Colonic mucosa (tissue), 4 donors: ENCODE data around the gene DIPK1B. TPM values are rescaled to one million over a fixed set of nuclear protein-coding genes. Genes with fewer than 3 reads are reported as not detected.

Source experiments
- DNase-seq: peaks from one replicate; pipeline ENCODE4 v3.0.0-alpha.2; 2020
- H3K27ac ChIP-seq: fragments of 200-600 bp; one replicate; pipeline ENCODE4 v1.8.0; 2021
- H3K27me3 ChIP-seq: fragments of 200-600 bp; one replicate; pipeline ENCODE4 v1.8.0; 2021
- H3K36me3 ChIP-seq: fragments of 200-600 bp; one replicate; pipeline ENCODE4 v1.8.0; 2021
- H3K4me1 ChIP-seq: fragments of 200-600 bp; one replicate; pipeline ENCODE4 v1.8.0; 2021; ENCODE audit warnings: mild to moderate bottlenecking
- H3K4me3 ChIP-seq: fragments of 200-600 bp; one replicate; pipeline ENCODE4 v1.8.0; 2021
- H3K9ac ChIP-seq, 2 donors: one replicate each; pipeline ENCODE4 v1.7.0; 2013; ENCODE audit warnings: control low read depth in 2 of 2, low read depth in 2 of 2, low read length in 2 of 2
- H3K9me3 ChIP-seq: fragments of 200-600 bp; one replicate; pipeline ENCODE4 v1.8.0; 2021
- intact Hi-C: fragments of 100-400 bp; cut with DNase I; formaldehyde crosslinking; loops from one replicate; pipeline ENCODE4 v1.14.1; 2022
- total RNA-seq, 2 donors: library from RNA; stranded (reverse); fragmentation: NEBNext Ultra II Directional in 1 of 2; extraction: Animal tissue kit (Norgen Biotek cat#: 25700) in 1 of 2; gene quantifications; one replicate each; pipeline ENCODE4 v1.2.1, GENCODE V29; 2021
- TF ChIP-seq, protein P1 (sequence below): fragments of 200-600 bp; IDR thresholded peaks from one replicate; pipeline ENCODE4 v1.8.0; 2022; ENCODE audit warnings: antibody characterized with exemption, mild to moderate bottlenecking
- donor health status: healthy.
- donor health status: DM: no; HTN: no; CAD: no.
- donor health status: DM: no; HTN: no; CAD: no.

DIPK1B gene
- total RNA-seq, 2 donors from 2014 or later, result 0.82 to 2.8 TPM

DNA sequence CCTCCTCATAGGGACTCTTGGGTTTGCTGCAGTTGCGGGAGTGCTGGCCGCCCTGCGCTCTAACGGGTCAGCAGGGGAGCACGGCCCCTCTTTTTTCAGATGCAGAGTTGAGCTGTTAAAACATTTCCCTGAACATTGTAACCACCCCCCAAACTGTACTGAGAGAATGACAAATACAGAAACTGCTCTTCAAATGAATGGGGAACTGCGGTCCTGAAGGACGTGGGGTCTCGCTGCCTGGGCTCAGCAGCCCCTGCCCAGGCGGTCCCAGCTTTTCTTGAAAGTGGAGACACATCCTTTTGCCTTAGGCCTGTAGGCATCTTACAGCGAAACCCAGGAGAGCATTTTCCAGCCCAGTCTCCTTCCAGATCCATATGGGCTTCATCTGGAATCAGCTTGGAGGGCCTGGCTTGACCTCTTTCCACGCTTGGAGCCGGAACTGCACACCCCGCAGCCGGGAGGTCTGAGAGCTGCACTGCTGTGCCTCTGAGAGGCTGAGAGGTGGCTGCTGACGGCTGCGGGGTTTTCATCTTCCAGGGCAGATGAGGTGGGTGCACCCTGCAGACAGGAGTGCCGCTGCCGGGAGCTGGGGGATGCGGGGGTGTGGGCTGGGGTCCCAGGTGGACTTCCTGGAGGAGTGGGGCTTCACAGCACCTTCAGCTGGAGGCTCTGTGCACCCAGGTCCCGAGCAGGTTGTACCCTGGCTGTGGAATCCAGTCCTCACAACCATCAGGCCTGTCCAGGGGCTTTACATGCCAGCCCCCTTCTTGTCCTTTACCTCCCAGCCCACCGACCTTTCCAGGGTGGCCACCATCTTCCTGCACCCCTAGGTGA lies 23.9 kb upstream of the DIPK1B start:
- TF ChIP-seq, protein P1, sequence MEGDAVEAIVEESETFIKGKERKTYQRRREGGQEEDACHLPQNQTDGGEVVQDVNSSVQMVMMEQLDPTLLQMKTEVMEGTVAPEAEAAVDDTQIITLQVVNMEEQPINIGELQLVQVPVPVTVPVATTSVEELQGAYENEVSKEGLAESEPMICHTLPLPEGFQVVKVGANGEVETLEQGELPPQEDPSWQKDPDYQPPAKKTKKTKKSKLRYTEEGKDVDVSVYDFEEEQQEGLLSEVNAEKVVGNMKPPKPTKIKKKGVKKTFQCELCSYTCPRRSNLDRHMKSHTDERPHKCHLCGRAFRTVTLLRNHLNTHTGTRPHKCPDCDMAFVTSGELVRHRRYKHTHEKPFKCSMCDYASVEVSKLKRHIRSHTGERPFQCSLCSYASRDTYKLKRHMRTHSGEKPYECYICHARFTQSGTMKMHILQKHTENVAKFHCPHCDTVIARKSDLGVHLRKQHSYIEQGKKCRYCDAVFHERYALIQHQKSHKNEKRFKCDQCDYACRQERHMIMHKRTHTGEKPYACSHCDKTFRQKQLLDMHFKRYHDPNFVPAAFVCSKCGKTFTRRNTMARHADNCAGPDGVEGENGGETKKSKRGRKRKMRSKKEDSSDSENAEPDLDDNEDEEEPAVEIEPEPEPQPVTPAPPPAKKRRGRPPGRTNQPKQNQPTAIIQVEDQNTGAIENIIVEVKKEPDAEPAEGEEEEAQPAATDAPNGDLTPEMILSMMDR, result no peak
- H3K27me3 ChIP-seq, result no peaks in the 10 kb centered on the region
- H3K9me3 ChIP-seq, result no peaks in the 10 kb centered on the region
- H3K4me3 ChIP-seq, result peak overlapping the region; percentile 96
- intact Hi-C loops, result no loop called here
- H3K27ac ChIP-seq, result peak overlapping the region; percentile 89
- H3K4me1 ChIP-seq, result peaks cover 29% of the 10 kb centered on the region
- H3K9ac ChIP-seq, result peak overlapping the region; percentile 61 to 66
- H3K36me3 ChIP-seq, result no peaks in the 10 kb centered on the region
- DNase-seq, result no peak

DNA sequence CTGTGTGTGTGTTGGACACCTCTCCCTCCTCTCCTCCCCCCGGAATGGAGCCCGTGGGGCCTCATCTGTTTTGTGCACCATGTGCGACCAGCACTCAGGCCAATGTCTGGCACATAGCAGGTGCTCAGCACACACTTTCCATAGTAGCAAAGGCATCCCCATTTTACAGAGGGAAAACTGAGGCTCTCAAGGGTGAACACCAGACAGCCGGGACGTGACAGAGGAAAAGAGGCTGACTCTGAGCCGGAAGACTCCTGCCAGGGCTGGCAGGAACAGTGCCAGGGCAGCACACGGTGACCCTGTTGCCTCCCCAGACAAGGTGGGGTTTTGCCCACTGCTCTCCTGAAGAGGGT lies 23.3 kb upstream of the DIPK1B start:
- DNase-seq, result no peak
- H3K36me3 ChIP-seq, result no peaks in the 10 kb centered on the region
- no peak overlapping the region for H3K27ac ChIP-seq
- H3K9ac ChIP-seq, result peak overlapping the region in 1 of 2 donors; percentile 61
- no peaks in the 10 kb centered on the region for H3K9me3 ChIP-seq
- H3K27me3 ChIP-seq, result no peaks in the 10 kb centered on the region
- H3K4me1 ChIP-seq, result peaks cover 29% of the 10 kb centered on the region
- TF ChIP-seq, protein P1, result no peak
- H3K4me3 ChIP-seq, result no peak overlapping the region
- intact Hi-C loops, result no loop called here

DNA sequence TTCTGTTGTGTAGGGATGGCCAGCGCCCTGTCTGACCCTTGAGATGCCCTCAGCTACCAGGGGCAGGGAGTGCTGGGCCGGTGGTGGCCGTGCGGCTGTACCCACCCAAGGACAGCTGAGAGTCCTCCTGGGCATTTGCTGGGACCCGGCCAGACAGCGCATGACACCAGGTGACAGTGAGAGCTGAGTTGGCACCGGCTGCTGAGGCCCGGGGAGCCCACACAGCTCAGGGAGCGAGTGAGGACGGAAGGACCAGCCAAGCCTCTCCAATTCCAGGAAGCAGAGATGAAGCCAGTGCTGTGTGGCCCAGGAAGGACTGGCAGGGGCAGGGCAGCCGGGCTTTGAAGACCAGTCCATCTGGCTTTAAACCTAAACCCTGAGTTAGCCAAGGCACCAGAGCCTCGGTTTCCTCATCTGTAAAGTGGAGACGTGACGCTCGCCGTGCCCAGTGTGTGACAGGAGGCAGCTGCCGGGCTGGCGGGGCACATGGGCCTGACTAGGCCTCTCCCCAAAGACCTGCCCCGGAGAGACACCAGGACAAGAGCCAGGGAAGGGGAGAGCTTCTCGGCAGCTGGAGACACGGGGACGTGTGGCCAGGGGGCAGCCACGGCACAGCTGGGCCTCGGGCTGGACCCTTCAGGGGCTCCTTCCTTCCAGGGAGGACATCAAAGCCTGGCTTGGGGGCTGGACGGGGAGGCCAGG lies 22.1 kb upstream of the DIPK1B start:
- Histone ChIP-seq H3K27me3 (no peaks in the 10 kb centered on the region), H3K36me3 (no peaks in the 10 kb centered on the region), H3K4me3 (no peak overlapping the region), H3K27ac (no peak overlapping the region), H3K9ac (no peak overlapping the region), H3K9me3 (no peaks in the 10 kb centered on the region), H3K4me1 (peaks cover 37% of the 10 kb centered on the region)
- DNase-seq, result no peak
- TF ChIP-seq, protein P1, result no peak
- intact Hi-C loops, result no loop called here

GRCh38 chr9:136690806-136691261 lies 21.5 kb upstream of the DIPK1B start:
- no peaks in the 10 kb centered on the region for H3K9me3 ChIP-seq
- DNase-seq, result no peak
- intact Hi-C loops, result no loop called here
- H3K9ac ChIP-seq, result peak overlapping the region in 1 of 2 donors; percentile 19
- H3K36me3 ChIP-seq, result no peaks in the 10 kb centered on the region
- no peak overlapping the region for H3K4me3 ChIP-seq
- no peak overlapping the region for H3K27ac ChIP-seq
- TF ChIP-seq, protein P1, result no peak
- H3K27me3 ChIP-seq, result no peaks in the 10 kb centered on the region
- H3K4me1 ChIP-seq, result peaks cover 37% of the 10 kb centered on the region

DNA sequence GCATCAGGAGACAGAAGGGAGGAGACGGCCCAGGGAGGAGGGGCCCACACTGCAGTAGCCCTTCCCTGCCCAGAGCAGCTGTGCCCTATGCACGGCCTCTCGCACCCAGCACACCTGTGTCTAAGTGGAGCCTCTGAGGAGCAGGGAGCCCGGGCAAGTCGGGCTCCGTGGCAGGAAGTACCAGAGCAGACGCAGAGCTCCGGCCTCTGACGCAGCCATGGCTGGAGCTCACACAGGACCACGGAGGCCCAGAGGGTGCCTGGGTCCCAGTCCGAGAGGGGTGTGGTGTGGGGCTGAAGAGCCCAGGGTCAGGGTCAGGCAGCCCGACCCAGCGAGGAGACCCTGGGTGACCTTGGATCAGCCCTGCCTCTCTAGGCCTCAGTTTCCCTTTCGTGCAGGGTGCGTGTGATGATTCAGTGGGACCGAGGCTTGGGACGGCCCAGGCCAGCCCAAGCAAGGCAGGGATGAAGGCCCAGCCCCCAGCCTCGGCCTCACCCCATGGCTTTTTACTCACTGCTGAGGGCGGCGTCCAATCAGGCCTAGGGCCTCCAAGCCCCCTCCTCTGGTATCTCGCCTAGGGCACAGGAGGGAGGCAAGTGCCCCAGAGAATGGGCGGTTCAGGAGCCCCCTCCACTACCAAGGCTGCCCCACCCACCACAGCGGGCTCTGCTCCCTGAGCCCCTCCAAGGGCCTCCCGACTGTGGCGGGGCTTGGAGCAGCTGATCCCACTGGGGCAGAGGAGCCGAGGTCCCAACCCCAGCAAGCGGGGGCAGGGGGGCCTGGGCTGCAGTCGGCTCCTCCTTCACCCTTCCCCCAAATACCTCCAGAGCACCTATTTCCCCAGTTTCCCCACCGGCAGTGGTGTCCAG lies 20.8 kb upstream of the DIPK1B start:
- Histone ChIP-seq H3K27ac (no peak overlapping the region), H3K36me3 (no peaks in the 10 kb centered on the region), H3K9ac (peak overlapping the region in 1 of 2 donors; percentile 19), H3K9me3 (no peaks in the 10 kb centered on the region), H3K4me1 (peaks cover 36% of the 10 kb centered on the region), H3K4me3 (no peak overlapping the region), H3K27me3 (no peaks in the 10 kb centered on the region)
- DNase-seq, result no peak
- TF ChIP-seq, protein P1, result no peak
- intact Hi-C loops, result no loop called here
